COLO829 (cell line): ENCODE data around the gene MRPL50.

Experiments
- DNase-seq: peaks from one replicate; pipeline ENCODE4 v3.0.0; 2012; ENCODE audit warnings: low spot score

The MRPL50 gene

DNA sequence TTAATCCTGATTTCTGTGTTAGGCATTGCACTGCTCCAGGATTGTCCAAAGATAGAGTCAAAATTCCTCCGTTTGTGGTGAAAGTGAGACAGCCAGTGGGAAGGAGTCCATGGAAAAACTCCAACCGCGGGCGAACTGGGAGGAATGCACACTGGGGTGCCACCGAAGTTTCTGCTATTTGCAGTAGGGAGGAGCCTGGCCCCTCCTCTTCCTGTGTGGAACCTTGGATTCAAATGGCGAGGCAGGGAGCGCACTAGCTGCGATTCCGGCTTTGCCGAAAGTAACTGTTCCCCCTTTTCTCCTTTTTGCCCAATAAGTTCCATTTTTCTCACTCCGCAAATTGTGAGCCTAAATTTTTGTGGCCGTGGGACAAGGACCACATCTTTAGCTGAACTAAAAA is 22.9 kb downstream of the MRPL50 start:
- DNase-seq, result no peak

GRCh38 chr9:101372327-101373118 is 25.9 kb downstream of the MRPL50 start:
- no peak for DNase-seq

- no peak for DNase-seq
These were observed 26.6 kb downstream of the MRPL50 start for GRCh38 chr9:101371813-101372212.

DNA sequence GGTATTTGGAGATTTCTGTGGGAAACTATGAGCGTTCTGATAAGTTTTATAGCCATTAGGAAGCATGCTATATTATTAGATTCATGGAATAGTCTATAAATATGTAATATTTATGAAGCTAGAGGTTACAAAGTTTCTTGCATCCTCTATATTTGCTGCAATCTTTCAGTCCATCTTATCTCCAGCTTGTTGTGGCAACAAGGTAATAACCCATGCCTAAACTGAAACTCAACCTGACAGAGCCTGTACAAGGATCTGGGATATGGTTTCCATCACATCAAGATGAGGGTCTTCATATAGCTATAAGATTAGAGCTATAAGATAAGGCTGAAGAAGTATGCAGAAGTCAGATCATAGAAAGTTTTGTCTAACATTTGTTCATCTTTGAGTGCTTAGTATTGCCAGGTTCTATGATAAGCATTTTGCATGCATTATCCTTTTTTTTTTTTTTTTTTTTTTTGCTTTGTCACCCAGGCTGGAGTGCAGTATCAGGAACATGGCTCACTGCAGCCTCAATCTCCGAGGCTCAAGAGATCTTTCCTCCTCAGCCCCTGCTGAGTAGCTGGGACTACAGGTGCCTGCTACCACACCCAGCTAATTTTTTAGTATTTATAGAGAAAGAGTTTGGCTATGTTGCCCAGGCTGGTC is 28.4 kb downstream of the MRPL50 start:
- DNase-seq, result no peak

GRCh38 chr9:101369286-101369685 is 29.1 kb downstream of the MRPL50 start:
- no peak for DNase-seq

DNA sequence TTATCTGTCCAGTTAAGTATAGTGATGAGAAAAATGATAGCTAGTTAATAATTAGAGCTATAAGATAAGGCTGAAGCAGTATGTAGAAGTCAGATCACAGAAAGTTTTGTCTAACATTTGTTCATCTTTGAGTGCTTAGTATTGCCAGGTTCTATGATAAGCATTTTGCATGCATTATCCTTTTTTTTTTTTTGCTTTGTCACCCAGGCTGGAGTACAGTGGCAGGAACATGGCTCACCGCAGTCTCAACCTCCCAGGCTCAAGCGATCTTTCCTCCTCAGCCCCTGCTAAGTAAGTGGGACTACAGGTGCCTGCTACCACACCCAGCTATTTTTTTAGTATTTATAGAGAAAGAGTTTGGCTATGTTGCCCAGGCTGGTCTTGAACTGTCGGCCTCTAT is 31.1 kb downstream of the MRPL50 start:
- DNase-seq, result no peak

DNA sequence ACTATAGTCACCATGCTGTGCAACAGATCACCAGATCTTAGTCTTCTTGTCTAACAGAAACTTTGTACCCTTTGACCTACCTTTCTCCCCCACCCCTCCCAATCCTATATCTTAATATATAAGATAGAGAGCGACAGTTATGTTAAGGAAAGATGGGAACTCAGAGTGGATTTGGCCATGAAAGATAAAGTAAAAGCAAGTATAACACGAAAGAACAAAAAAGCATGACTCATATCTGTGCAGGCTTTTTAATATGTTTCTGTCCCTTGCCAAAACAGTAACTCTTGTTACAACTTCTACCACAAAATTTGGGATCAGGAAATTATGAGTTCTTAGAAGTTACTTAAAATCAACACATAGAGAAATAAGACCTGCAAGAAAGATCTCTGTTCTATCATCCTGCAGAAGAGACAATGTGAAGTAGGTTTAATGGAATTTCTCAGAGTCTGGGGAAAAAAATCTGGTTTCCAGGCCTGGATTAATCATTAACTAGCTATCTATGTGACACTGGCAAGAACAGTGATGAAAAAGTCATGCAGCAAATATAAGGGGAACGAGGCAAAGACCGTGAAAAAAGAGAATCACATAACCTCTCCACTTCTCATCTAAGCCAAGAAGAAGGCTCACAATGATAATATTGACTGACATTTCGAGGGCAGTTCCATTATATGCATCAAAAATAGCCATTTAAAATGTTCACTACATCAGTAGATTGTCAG is 32.2 kb downstream of the MRPL50 start:
- peak; percentile 26 for DNase-seq

- DNase-seq, result no peak
These were observed 33.2 kb downstream of the MRPL50 start for GRCh38 chr9:101365181-101365580.

- DNase-seq, result no peak
These were observed 36.0 kb downstream of the MRPL50 start for GRCh38 chr9:101362450-101362849.

DNA sequence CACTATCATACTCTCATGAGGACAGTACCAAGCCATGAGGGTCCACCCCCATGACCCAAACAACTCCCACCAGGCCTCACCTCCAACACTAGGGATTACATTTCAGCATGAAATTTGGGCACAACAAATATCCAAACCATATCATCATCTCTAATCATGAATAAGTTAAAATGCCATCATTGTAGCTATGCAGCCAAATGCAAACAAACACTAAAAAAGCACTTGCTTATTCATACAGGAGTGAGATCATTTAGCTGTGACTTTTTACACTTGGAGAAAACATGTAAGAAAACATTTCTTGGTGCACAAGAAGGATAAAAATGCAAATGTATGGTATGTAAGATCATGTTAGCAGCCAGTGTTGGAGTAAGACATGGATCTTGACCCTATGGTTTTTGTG is 37.8 kb downstream of the MRPL50 start:
- DNase-seq, result no peak

DNA sequence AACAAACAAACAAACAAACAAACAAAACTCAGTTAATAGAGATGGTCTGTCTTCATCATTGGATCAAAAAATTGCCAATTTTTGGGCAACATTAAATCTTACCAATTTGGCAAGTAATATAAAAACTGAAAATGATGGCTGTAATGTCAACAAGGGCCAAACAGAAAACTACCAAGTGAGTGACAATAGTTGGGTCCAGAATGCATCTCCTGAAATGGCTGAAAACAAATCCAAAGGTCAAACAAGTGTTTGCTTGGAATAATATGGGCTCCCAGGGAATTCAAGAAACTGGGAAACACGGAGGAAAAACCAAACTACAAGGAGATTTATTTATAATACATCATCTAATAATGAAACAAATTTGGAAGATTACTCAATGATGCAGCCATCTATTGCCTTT is 38.7 kb downstream of the MRPL50 start:
- DNase-seq, result no peak

DNA sequence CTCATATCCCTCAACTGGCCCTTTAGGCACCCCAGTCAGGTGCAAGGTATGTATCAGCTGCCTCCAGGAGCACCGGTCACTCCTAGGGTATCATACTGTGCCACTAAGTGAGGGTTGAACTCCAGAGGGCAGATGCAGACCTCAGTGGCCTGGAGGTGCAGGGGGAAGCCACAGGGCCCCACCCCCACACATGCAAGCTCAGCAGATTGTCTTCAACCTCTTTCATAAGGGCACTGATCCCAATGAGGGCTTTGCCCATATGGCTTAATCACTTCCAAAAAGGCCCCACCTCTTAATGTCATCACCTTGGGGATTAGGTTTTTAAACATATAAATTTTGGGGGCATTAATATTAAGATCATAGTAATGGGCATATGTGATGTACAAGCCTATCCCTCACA is 41.8 kb downstream of the MRPL50 start:
- DNase-seq, result no peak

GRCh38 chr9:101354765-101355708 is 43.4 kb downstream of the MRPL50 start:
- DNase-seq, result no peak

- DNase-seq, result no peak
These were observed 44.2 kb downstream of the MRPL50 start for GRCh38 chr9:101354143-101354764.

- DNase-seq, result no peak
These were observed 44.7 kb downstream of the MRPL50 start for GRCh38 chr9:101353683-101354082.

DNA sequence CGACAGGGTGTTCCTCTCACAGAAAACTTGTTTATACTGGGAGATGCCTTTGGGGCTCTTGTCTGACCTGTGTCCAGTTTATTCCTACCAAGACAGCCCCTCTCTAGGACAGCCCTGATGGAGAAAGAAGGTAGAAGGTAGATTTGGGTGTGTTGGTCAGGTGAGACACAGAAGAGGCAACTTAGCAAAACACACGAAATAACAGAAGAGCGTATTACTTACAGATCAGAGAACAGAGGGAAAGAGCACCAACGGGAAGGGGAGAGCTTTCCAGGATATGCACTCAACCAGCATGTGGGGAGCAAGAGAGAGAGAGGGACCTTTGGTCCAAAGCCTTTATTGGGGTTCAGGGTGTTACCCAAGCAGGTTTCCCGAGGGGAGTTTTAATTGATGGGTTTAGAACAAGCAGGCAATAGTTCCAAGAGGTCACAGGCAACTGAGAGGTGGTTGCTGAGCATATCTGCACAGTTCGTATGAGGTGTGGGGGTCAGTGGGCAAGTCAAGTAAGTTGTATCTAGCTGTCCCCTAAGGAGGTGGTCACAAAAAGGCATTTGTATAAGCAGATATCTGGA is 45.4 kb downstream of the MRPL50 start:
- DNase-seq, result no peak

DNA sequence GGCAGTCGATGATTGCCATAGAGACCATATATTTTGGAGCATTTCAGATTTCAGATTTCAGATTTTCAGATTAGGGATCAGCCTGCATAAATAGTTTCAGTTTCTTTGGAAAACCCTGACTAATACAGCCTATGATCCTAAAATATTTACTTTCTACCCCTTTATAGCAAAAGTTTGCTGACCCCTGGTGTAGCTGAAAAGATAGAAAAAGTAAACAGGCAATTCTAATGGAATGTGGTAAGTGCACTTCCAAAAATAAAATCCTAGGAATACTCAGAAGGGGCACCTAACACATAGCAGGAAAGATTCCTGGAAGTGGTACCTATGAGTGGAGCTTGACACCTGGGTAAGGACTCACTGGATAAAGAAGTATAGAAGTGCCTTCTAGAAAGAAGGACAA is 48.1 kb downstream of the MRPL50 start:
- DNase-seq, result no peak

DNA sequence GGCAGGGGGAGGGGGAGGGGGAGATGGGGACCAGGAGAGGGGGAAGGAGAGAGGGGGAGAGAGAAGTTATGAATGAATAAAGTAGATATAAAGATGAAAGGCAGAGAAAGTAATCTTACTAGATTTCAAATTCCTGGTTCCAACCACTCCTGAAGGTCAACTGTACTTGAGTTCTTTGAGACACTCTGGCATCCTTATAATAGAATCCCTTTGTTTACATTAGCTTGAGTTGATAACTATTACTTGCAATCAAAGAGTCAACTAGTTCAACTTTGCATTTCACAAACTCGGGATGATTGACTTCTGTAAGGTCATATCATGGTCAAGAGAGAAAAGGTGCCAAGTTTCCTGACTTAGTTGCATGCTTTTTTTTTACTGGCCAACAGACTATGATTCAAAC is 55.8 kb downstream of the MRPL50 start:
- DNase-seq, result no peak

GRCh38 chr9:101341958-101342357 is 56.5 kb downstream of the MRPL50 start:
- no peak for DNase-seq
